Astrocyte (in vitro differentiated cells and primary cell): ENCODE results near the gene TMEM63C.

Source experiments
- EZH2 ChIP-seq: IDR thresholded peaks from 2 replicates; pipeline ENCODE4 v1.6.1; 2012; ENCODE audit warnings: mild to moderate bottlenecking, low read length, inconsistent platforms; ENCODE audit not compliant: insufficient read depth
- TF ChIP-seq, protein P1 (sequence below): IDR thresholded peaks from 2 replicates; pipeline ENCODE4 v1.5.1; 2011; ENCODE audit warnings: low read depth, mild to moderate bottlenecking, inconsistent platforms, low read length, moderate library complexity; ENCODE audit not compliant: insufficient read depth

GRCh38 chr14:77243853-77244252 is 62.3 kb downstream of the TMEM63C start:
- TF ChIP-seq, protein P1, sequence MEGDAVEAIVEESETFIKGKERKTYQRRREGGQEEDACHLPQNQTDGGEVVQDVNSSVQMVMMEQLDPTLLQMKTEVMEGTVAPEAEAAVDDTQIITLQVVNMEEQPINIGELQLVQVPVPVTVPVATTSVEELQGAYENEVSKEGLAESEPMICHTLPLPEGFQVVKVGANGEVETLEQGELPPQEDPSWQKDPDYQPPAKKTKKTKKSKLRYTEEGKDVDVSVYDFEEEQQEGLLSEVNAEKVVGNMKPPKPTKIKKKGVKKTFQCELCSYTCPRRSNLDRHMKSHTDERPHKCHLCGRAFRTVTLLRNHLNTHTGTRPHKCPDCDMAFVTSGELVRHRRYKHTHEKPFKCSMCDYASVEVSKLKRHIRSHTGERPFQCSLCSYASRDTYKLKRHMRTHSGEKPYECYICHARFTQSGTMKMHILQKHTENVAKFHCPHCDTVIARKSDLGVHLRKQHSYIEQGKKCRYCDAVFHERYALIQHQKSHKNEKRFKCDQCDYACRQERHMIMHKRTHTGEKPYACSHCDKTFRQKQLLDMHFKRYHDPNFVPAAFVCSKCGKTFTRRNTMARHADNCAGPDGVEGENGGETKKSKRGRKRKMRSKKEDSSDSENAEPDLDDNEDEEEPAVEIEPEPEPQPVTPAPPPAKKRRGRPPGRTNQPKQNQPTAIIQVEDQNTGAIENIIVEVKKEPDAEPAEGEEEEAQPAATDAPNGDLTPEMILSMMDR = no peak
- no peak for TF ChIP-seq EZH2
